Measurements from ENCODE around the gene MED20. TPM values are rescaled to one million over a fixed set of nuclear protein-coding genes. Genes with fewer than 3 reads are reported as not detected.
A peak's percentile ranks its signal among the peaks of the same experiment; 100 is the strongest.

Gene MED20
- polyA plus RNA-seq, 1 donor: 26.0 TPM

DNA sequence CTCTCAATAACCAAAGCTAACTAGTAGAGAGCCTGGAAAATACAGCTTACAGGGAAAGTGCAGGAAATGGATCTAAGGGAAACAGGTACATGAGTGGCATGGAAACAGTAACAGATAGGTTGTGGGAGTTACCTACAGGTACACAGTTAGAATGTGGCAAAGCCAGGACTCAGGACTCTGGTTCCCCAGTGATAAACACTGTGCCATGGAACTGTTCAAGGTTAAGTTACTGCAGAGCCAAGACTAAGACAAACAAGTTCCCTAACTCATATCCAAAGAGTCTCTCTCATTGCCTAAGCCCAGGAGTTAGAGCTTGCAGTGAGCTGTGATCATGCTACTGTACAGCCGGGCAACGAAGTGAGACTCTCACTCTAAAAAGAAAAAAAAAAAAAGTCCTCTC, 6.6 kb downstream of the MED20 start:
- Histone ChIP-seq H3K9me3 (ENCODE audit: control insufficient read depth, low read depth, low read length) (no peaks in the 10 kb centered on the region), H3K4me3 (ENCODE audit: low read length) (no peak overlapping the region), H3K27me3 (ENCODE audit: control insufficient read depth, insufficient read depth, low read length) (no peaks in the 10 kb centered on the region), H3K27ac (ENCODE audit: low read length) (no peak overlapping the region), H3K36me3 (ENCODE audit: control insufficient read depth, insufficient read depth, low read length) (peaks cover 42% of the 10 kb centered on the region), H3K4me1 (ENCODE audit: control insufficient read depth, insufficient read depth, low read length) (peaks cover under 1% of the 10 kb centered on the region)
- DNase-seq: no peak
- no CpG with 5 or more reads among the region's 2 CpGs for WGBS (ENCODE audit: insufficient coverage, low lambda C conversion rate)

DNA sequence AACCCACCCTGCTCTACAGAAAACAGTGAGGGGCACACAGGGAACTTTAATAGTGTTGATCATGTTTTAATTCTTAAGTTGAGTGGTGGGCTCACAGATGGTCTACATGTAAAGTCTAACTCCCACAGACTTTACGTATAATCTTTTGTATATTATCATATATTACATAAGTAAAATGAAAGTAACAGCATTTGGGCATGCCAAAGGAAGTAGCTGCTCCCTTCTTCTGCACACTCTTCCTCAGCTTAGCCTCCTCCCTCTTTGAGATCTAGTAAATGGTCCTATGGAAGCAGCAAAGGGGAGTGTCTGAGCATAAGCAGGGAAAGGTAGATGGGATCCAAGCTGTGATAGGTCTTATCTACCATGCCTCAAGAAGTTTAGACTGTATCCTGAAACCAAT, 11.2 kb downstream of the MED20 start:
- WGBS (ENCODE audit: insufficient coverage, low lambda C conversion rate): no CpG with 5 or more reads among the region's 1 CpG
- Histone ChIP-seq H3K36me3 (ENCODE audit: control insufficient read depth, insufficient read depth, low read length) (peaks cover 70% of the 10 kb centered on the region), H3K27me3 (ENCODE audit: control insufficient read depth, insufficient read depth, low read length) (no peaks in the 10 kb centered on the region), H3K9me3 (ENCODE audit: control insufficient read depth, low read depth, low read length) (no peaks in the 10 kb centered on the region), H3K27ac (ENCODE audit: low read length) (no peak overlapping the region), H3K4me1 (ENCODE audit: control insufficient read depth, insufficient read depth, low read length) (no peaks in the 10 kb centered on the region), H3K4me3 (ENCODE audit: low read length) (no peak overlapping the region)
- DNase-seq: no peak

DNA sequence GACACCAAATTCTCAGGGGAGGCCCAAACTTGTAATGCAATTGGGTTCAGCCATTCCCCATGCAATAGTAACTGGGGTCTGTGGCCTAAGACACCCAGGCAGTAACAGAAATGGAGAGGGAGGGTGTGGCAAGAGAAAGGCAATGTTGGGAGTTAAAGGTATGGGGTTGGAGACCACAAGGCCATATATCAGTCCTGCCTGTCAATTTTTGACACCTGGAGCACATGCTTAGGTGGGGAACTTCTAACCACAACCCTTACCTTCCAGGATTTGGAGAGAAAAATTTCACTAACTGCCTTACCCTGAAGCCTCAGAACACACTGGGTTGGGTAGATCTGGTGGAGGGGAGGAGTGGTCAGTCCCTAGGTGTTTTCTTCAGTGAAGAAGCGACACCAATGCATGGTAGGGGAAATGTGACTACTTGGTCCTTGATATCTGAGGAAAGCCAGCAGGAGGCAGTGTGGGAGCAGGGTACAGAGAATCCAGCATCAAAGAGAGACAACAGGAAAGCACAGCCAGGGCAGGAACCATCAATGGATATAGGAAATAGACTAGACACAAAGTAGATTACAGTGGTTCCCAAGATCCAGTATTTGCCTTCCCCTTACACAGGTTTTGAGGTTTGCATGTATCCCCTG, 18.9 kb downstream of the MED20 start:
- peak in 1 of 2 donors; percentile 19 for DNase-seq
- H3K4me3 ChIP-seq (ENCODE audit: low read length): no peak overlapping the region
- WGBS (ENCODE audit: insufficient coverage, low lambda C conversion rate): no CpG with 5 or more reads among the region's 1 CpG
- no peaks in the 10 kb centered on the region for H3K4me1 ChIP-seq (ENCODE audit: control insufficient read depth, insufficient read depth, low read length)
- H3K27ac ChIP-seq (ENCODE audit: low read length): no peak overlapping the region
- H3K9me3 ChIP-seq (ENCODE audit: control insufficient read depth, low read depth, low read length): no peaks in the 10 kb centered on the region
- no peaks in the 10 kb centered on the region for H3K27me3 ChIP-seq (ENCODE audit: control insufficient read depth, insufficient read depth, low read length)
- H3K36me3 ChIP-seq (ENCODE audit: control insufficient read depth, insufficient read depth, low read length): peaks cover 28% of the 10 kb centered on the region

DNA sequence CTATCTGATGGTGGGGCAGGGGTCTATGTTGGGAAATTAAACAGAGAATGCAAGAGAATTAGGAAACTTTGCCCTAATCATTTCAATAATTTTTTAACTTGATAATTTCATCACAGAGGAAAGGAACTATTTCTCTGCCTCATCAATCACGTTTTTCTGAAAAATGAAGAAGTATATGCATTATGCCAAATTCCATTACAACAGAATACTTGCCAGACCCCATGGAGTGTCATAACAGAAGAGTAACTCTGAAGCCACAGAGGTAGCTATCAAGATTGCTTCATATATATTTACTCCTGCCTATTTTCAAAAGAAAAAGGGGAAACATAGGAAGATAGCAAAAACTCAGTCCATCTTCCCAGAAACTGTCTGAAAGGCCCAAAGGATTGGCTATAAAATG, 20.1 kb downstream of the MED20 start:
- peaks cover 16% of the 10 kb centered on the region for H3K36me3 ChIP-seq (ENCODE audit: control insufficient read depth, insufficient read depth, low read length)
- no peak overlapping the region for H3K4me3 ChIP-seq (ENCODE audit: low read length)
- WGBS (ENCODE audit: insufficient coverage, low lambda C conversion rate): no CpG with 5 or more reads among the region's 1 CpG

DNA sequence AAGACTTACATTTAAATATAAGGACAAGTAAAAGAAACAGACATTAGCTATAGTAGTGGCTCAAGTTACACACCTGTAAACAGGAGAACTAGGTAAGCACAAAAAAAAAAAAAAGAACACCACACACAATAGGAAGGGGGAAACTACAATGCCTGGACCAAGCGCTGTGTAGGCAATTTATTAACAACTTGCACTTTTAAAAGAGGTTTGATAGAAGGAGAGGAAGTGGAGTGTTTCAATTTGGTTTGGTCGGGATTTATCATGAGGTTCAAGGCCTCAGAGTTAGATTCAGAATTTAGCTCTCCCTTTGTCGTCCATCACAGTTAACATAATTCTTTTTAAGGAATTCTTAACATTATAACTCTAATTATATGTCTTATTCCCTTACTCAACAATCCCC, 24.7 kb downstream of the MED20 start:
- H3K4me3 ChIP-seq (ENCODE audit: low read length): peak overlapping the region; percentile 94
- no peaks in the 10 kb centered on the region for H3K9me3 ChIP-seq (ENCODE audit: control insufficient read depth, low read depth, low read length)
- peaks cover 13% of the 10 kb centered on the region for H3K4me1 ChIP-seq (ENCODE audit: control insufficient read depth, insufficient read depth, low read length)
- DNase-seq: no peak
- no CpG with 5 or more reads among the region's 3 CpGs for WGBS (ENCODE audit: insufficient coverage, low lambda C conversion rate)
- peaks cover 6% of the 10 kb centered on the region for H3K36me3 ChIP-seq (ENCODE audit: control insufficient read depth, insufficient read depth, low read length)
- H3K27me3 ChIP-seq (ENCODE audit: control insufficient read depth, insufficient read depth, low read length): no peaks in the 10 kb centered on the region
- H3K27ac ChIP-seq (ENCODE audit: low read length): no peak overlapping the region

More for the DNA sequence above, 20.1 kb downstream of the MED20 start:
- no peaks in the 10 kb centered on the region for H3K27me3 ChIP-seq (ENCODE audit: control insufficient read depth, insufficient read depth, low read length)
- no peak overlapping the region for H3K27ac ChIP-seq (ENCODE audit: low read length)
- peaks cover 3% of the 10 kb centered on the region for H3K4me1 ChIP-seq (ENCODE audit: control insufficient read depth, insufficient read depth, low read length)
- no peaks in the 10 kb centered on the region for H3K9me3 ChIP-seq (ENCODE audit: control insufficient read depth, low read depth, low read length)
- DNase-seq: no peak

DNA sequence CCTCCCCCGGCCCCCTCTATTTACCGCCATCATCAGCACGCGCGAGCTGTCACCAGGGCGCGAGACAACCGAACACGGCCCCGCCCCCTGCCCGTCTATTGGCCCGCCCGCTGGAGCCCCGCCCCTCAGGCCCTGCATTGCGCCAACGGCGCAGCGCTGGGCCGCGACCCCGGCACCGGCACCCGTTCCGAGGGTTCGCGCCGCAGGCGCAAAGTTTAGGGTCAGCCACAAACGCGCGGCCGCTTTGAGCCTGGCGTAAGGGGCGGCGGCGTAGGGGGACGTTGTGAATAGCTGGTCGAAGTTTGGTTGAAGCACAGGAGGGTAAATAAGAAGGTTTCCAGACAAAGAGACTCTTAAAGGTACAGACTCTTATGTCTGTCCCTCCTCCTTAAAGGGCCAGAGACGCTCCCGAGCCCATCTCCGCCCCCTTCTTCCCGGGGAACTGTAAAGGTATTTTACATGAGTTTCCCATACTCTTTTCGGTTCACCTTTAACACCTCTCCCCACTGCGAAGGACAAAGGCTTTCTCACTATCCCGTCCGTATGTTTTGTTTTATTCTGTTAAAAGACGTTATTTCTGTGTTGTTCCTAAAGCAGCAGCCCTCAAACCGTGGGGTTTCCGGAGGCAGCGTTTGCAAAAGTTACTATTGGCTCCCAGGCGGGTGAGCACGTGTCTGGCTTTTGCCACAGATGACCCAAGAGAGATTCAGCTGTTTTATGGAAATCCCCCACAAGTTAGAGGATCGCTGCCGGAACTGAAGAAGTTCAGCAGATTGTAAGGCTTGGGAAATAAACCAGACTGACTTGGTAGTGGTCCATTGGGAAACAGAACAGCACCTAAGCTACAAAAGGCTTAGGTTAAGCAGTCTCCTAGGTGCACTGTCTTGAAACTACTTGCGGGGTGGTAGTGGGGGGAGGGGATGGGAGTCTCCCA, 25.4 kb downstream of the MED20 start, which contains the start of gene USP49:
Gene USP49 (minus strand): TSS at position 76 of the 934 bp plus-strand sequence. CDS start 88,392 bp downstream, outside the sequence.
- Histone ChIP-seq H3K36me3 (ENCODE audit: control insufficient read depth, insufficient read depth, low read length) (peaks cover 3% of the 10 kb centered on the region), H3K27ac (ENCODE audit: low read length) (peak within 1 kb of the TSS; percentile 83), H3K27me3 (ENCODE audit: control insufficient read depth, insufficient read depth, low read length) (no peaks in the 10 kb centered on the region), H3K4me1 (ENCODE audit: control insufficient read depth, insufficient read depth, low read length) (peaks cover 13% of the 10 kb centered on the region), H3K4me3 (ENCODE audit: low read length) (peak within 1 kb of the TSS; percentile 94), H3K9me3 (ENCODE audit: control insufficient read depth, low read depth, low read length) (no peaks in the 10 kb centered on the region)
- WGBS (ENCODE audit: insufficient coverage, low lambda C conversion rate): 3% methylated on average over 6 of the region's 55 CpGs
- peak; percentile 82 to 90 for DNase-seq

DNA sequence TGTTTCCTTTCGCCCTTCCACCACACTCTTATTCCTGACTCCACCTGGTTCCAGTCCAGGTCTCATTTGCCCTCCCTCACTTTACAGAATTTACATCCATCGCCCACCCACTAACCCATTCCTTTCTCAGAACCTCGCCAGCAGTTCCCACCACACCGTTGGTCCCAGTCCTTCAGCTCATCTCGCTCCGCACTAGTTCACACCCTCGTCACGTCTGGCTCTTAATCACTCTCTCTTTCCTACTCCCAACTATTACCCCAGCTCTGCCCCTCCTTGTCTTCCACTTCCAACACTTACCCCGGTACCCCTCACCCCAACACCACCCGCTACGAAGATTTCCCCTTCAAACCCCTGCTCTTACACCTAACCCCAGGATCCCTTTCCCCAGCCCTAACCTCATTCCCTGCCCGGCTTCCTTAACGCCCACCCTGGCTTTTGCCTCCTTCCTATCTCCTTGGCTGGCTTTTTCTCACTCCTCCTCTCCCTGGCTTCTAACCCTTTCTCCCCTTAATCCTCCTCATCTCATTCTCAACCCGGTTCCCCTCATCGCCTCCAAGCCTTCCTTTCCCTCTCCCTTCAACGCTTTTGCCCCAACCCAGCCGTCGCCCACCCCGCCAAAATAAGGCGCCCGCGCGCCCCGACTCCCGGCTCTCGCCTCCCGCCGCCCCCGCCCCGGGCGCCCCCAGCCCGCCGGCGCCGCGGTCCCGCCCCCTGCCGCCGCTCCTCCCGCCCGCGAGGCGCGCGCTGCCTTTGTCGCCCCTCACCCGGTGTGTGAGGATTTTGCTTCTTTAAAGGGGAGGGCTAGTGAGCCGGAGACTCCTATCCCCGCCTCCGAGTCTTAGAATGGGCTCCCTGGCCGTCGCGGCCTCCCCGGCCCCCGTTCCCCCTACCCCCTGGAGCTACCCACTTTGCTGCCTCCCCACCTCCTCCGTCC, 26.3 kb downstream of the MED20 start:
- DNase-seq: peak; percentile 4 to 28
- H3K4me1 ChIP-seq (ENCODE audit: control insufficient read depth, insufficient read depth, low read length): peaks cover 13% of the 10 kb centered on the region

DNA sequence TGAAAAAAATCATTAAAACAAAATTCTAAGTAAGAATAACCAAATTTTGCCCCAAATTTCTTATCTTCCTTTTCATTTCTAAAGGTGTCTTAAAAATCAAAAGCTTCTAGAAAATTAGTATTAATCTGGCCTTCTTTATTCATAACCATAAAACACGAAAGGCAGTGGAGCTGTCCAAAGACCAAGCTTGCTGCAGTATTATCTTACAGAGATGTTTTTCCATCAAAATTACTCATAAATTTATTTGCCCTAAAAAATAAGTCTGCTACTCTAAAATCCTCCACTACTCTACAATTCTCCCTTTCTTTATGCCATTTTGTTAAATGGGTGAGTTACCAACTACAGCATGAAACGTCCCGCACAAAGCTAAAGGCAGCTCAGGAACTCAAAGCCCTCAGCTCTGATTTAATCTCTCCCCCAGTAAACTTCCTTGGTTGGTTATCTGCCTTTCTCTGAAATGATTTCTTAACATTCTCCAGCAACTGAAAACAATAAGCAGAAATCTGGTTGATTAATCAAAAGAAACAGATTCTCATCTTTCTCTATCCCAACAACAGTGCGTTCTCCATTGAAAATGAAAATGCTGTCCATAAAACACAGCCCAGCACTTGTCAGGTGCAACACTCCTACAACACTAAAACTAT, 27.9 kb downstream of the MED20 start:
- Histone ChIP-seq H3K27me3 (ENCODE audit: control insufficient read depth, insufficient read depth, low read length) (no peaks in the 10 kb centered on the region), H3K9me3 (ENCODE audit: control insufficient read depth, low read depth, low read length) (no peaks in the 10 kb centered on the region), H3K36me3 (ENCODE audit: control insufficient read depth, insufficient read depth, low read length) (no peaks in the 10 kb centered on the region), H3K27ac (ENCODE audit: low read length) (no peak overlapping the region), H3K4me1 (ENCODE audit: control insufficient read depth, insufficient read depth, low read length) (peaks cover 13% of the 10 kb centered on the region), H3K4me3 (ENCODE audit: low read length) (no peak overlapping the region)
- DNase-seq: no peak
- WGBS (ENCODE audit: insufficient coverage, low lambda C conversion rate): 63% methylated on average over 2 of the region's 4 CpGs

More for the DNA sequence above, 26.3 kb downstream of the MED20 start:
- no peaks in the 10 kb centered on the region for H3K36me3 ChIP-seq (ENCODE audit: control insufficient read depth, insufficient read depth, low read length)
- no peaks in the 10 kb centered on the region for H3K27me3 ChIP-seq (ENCODE audit: control insufficient read depth, insufficient read depth, low read length)
- peak overlapping the region; percentile 39 for H3K27ac ChIP-seq (ENCODE audit: low read length)
- WGBS (ENCODE audit: insufficient coverage, low lambda C conversion rate): 2% methylated on average over 6 of the region's 56 CpGs
- H3K9me3 ChIP-seq (ENCODE audit: control insufficient read depth, low read depth, low read length): no peaks in the 10 kb centered on the region
- H3K4me3 ChIP-seq (ENCODE audit: low read length): peak overlapping the region; percentile 94

DNA sequence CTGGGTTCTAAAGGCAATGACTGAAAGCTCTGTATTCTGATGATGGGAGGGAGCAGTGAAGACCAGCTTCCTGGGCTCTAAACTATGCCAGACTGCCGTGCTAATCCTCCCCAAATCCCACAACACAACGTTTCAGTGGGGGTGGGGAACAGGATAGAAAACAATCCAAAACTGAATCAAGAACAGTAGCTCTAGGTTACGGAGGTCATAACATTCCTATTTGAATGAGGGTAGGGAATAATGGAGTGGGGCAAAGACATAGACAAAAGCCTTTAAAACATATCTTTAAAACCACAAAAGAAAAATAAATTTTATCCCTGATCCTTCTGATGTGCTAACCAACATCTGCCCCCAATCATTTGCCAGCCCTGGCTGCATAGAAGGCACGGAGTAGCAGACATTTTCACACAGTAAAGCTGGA, 33.6 kb downstream of the MED20 start:
- Histone ChIP-seq H3K4me1 (ENCODE audit: control insufficient read depth, insufficient read depth, low read length) (no peaks in the 10 kb centered on the region), H3K4me3 (ENCODE audit: low read length) (no peak overlapping the region), H3K9me3 (ENCODE audit: control insufficient read depth, low read depth, low read length) (no peaks in the 10 kb centered on the region), H3K27me3 (ENCODE audit: control insufficient read depth, insufficient read depth, low read length) (no peaks in the 10 kb centered on the region), H3K27ac (ENCODE audit: low read length) (no peak overlapping the region), H3K36me3 (ENCODE audit: control insufficient read depth, insufficient read depth, low read length) (no peaks in the 10 kb centered on the region)
- no peak for DNase-seq
- 100% methylated on average over 2 of the region's 4 CpGs for WGBS (ENCODE audit: insufficient coverage, low lambda C conversion rate)

Data from large intestine (tissue), 3 donors.